Stimulated activated CD4-positive, alpha-beta T cell treated with anti-CD3 and anti-CD28 coated beads, Interleukin-12 subunit alpha, Interleukin-12 subunit beta, amount 100 ng/mL, for 48 hours (primary cell): ENCODE data around the gene PPP2R5C.

ENCODE experiments used
- DNase-seq, 3 donors: peaks; one replicate each; pipeline ENCODE4 v3.0.0-alpha.2; 2020; ENCODE audit warnings: low read depth in 2 of 3, low spot score in 1 of 3

The PPP2R5C gene

GRCh38 chr14:101754893-101755292 is 6.6 kb upstream of the PPP2R5C start:
- DNase-seq, result no peak

DNA sequence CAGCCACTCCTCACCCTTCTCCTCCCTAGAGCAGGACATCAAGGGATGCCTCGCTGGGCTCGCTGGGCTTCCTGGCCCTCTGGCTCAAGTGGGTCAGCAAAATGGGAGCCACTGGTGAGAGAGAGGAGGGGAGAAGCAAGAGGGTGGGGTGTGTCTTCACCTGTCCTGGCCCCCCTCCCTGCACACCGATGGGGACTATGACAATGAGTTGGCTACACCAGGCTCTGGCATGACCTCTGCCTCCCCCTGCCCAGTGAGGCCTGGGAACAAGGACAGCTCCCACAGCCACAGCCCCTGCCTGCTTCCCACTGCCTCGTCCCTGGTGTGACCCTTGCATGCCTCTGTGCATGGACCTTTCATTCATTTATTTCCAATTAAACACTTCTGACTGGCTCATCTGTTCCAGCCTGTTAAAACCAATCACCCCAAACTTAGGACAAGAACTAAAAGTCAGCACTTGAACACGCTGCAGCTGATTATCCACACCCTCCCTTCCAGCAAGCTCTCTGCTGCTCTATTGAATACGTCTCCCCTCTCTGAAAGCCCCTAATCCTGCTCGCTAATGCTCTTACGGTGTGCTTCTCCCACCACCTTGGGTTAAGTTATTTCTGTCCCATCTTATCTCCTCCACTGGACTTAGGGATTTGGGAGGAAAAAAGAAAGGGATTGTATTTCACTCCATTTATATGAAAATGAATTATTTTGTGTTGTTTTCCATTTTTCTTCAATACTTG is 5.8 kb upstream of the PPP2R5C start:
- no peak for DNase-seq

DNA sequence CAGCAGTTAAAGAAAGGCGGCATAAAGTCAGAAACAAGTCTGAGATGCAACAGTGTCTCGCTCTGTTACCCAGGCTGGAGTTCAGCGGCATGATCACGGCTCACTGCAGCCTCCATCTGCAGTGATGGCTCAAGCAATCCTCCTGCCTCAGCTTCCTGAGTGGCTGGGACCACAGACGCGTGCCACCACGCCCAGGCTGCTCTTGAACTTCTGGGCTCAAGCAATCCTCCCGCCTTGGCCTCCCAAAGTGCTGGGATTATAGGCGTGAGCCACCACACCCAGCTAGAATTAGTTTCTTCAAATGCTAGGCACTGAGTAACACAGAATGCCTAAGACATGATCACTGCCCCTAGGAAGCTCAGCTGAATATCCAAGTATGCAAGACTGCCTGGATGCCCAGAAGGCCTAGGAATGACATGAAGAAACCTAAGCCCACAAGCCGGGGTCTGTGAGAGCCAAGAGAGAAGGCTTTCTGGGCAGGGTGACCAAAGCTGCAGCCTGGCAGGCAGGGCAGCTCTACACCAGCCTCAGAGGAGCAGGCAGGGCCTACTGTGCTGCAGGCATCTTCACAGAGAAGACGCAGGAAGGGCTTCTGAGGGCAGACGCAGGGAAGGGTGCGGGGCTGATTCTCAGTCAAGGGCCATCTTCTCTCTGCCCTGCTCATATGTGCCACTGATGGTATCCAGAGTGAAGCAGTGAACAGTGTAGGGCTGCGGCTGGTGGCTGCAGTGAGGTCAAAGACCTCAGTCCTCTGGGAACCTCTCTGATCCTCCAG is 4.3 kb upstream of the PPP2R5C start:
- no peak for DNase-seq

GRCh38 chr14:101757839-101758211 is 3.7 kb upstream of the PPP2R5C start:
- no peak for DNase-seq

- DNase-seq, result no peak
Observed at GRCh38 chr14:101758913-101759593, 2.5 kb upstream of the PPP2R5C start.

GRCh38 chr14:101760138-101761011 is 1.1 kb upstream of the PPP2R5C start:
- peak; percentile 94 to 98 (median 98) for DNase-seq

GRCh38 chr14:101761881-101762529 is 496 bp downstream of the PPP2R5C start:
- DNase-seq, result peak in 2 of 3 donors; percentile 19 to 23

DNA sequence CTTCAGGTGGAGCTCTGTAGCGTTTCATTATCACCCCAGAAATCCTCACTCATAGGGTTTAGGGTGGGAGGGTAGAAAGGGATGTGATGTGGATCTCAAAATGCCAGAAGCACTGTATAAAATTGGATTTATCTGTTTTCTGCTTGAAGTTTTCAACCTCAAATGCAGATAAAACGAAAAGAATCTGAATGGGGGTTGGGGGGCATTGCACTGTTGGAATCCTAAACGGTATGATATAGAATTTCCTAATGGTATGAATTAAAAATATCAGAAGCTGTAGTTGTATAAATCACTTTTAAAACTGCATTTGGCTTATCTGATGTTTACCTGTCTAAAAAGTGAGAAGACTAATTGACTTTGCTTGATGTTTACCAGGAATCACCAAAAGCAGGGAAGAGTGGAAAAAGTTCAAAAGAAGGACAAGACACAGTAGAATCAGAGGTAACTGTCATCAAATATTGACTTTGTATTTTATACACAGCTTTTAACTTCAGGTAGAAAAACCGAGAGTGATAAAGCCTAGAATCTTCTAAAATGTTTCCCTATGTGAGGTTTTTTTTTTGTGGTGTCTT is 1.1 kb downstream of the PPP2R5C start:
- DNase-seq, result no peak

- no peak for DNase-seq
Observed at GRCh38 chr14:101763941-101764709, 2.6 kb downstream of the PPP2R5C start.

DNA sequence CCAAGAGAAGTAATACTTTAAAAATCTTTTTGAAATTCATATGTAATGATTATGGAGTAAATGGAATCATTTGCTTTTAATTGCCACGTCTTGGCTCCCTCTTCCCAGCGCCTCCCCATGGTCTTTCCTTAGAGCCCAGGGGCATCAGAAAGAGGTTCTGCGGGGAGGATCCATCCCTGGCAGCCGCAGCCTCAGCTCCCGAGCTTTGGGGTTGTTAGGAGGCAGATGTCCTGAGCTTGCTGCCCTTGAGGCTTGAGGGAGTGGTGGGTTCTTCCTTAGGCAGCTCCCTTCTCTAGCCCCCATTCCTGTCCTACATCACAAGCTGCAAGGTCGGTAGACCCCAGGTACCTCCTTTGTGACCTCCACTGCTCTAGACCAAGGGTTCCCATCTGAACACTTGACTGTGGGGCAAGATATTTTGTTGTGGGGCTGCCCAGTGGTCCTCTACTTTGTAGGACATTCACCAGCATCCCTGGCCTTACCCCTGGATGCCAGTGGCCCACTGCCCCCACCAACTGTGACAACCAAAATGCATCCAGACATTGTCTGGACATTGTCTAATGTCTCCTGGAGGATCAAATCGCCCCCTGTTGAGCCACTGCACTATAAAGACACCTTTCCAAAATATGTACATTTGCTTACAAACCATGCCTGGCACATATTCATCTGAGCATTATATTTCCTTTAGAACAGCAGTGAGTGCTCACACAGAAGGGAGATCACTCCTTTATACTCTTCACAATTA is 6.3 kb downstream of the PPP2R5C start:
- DNase-seq, result no peak

- no peak for DNase-seq
Observed at GRCh38 chr14:101770183-101770582, 8.7 kb downstream of the PPP2R5C start.

- DNase-seq, result no peak
Observed at GRCh38 chr14:101772770-101773169, 11.3 kb downstream of the PPP2R5C start.

GRCh38 chr14:101773378-101773777 is 11.9 kb downstream of the PPP2R5C start:
- DNase-seq, result no peak

DNA sequence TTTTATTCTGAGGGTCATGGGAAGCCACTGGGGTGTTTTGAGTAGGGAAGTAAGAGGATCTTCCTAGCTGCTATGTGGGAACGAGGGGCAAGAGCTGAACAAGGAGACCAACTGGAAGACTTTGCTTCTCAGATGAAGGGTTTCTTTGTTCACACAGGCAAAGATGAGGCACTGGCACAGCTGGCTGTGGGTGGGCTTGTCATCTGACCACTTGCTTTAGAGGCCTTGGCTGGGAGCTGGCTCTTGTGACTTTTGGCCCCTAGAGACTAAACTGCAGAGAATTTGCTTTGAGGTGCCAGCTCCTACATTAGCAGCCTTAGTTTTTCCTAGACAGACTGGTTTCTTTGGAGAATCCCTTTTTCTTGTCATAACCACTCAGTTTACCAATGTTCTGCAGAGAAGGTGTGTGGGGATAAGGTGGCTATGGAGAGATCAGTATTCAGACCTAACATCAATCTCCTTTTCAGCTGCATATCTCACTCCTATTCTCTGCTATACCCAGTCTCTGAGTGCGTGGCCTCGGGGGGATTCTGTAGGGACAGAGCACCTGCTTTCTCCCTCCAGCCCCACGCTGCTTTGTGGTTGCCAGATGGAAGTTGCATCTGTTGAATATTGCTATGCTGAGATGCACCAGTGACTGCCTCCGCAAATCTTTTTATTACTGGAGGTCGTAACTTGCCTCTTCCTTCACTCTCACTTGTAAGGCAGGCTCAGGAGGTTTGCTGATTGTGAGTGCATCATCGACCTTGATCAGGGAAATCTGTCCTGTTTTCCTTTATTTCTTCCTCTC is 12.7 kb downstream of the PPP2R5C start:
- no peak for DNase-seq

DNA sequence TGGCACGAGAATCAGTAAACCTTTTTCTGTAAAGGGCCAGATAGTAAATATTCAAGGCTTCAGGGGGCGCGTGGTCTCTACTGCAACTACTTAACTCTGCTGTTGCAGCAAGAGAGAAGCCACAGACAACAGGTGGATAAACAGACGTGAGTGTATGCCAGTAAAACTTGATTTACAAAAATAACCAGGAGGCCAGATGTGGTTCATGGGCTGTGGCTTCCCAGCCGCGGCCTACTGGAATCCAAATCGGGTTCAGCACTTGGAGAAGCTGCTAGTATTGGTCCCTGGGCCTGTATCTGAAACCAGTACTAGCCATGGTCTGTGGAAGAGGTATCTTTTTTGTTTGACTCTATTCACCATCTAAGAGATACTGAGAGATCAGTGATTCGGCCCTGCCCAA is 13.3 kb downstream of the PPP2R5C start:
- no peak for DNase-seq

DNA sequence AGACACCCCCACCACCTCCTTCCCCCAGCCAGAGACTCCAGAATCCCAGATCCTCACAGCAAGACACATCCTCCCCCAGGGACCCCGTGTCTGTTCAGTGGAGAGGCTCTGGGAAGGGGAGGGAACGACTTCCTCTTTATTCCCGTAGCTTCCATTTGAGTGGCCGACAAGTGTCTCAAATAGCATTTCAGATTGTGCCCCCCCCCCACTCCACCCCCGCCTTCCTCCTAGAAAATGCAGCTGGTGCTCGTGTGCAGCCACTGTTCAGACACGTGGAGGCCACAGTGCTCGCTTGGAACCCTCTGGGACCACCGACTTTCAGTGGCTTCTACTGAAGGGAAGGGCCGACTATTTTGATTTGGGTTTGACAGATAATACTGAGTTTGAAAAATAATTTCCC is 14.3 kb downstream of the PPP2R5C start:
- no peak for DNase-seq

DNA sequence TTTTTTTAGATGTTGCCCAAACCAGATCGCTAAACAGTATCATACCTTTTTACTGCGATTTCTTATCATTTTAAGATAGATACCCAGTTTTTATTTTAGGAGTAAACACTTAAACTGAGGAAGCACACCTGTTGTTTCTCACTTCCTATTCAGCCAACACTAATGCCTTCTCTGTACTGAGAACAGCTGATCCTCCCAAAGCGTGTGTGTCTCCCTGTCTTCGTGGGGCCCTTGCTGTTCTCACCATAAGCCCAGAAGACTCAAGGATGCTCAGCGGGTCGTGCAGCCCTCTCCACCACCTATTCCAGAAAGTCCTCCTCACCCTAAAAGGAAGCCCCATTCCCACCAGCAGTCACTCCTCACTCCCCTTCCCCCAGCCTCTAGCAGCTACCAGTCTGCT is 14.8 kb downstream of the PPP2R5C start:
- no peak for DNase-seq

DNA sequence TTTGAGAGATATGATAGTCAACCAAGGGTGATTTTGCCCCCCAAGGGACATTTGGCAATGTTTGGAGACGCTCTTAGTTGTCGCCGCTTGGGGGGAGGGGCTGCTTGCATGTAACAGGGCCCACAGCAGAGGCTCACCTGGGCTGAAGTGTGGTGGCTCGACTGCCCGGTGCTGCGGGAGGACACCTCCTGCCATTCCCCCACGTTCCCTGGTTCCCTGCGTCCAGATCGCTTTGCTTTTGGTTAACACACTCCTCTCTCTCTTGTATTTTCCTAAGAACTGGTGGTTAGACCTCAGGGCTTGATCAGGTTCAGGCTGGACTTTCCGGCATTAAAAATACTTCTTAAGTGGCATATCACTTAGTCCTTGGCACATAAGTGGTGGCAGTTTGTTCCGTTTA is 18.9 kb downstream of the PPP2R5C start:
- no peak for DNase-seq
